Measurements from ENCODE around the gene STRA8.

The STRA8 gene, protein sequence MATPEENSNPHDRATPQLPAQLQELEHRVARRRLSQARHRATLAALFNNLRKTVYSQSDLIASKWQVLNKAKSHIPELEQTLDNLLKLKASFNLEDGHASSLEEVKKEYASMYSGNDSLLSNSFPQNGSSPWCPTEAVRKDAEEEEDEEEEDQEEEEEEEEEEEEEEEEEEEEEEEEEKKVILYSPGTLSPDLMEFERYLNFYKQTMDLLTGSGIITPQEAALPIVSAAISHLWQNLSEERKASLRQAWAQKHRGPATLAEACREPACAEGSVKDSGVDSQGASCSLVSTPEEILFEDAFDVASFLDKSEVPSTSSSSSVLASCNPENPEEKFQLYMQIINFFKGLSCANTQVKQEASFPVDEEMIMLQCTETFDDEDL

DNA sequence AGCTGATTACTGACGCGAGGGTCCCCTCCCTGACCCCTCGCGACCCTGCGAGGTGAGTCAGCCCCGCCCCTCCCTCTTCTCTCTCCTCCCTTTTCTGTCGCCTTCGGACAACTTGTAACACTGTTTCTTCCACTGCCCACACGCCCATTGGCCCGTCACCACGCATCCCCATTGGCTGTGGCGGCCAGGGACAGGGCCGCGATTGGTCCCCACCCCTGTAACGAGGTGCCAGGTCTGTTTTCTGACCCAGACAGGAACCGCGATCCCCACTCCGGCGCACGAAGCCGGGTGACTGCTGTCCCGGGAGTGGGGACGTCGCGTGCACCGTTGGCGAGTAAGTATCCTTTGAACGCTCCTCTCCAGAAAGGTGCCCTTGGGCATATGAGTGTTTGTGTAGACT is at the start of gene STRA8:
TSS of gene STRA8 (plus strand) at position 269 of the 400 bp plus-strand sequence. CDS start 6,687 bp downstream, outside the sequence.
- DNase-seq (ENCODE audit: low read depth), result no peak
- TF ChIP-seq, protein P1, sequence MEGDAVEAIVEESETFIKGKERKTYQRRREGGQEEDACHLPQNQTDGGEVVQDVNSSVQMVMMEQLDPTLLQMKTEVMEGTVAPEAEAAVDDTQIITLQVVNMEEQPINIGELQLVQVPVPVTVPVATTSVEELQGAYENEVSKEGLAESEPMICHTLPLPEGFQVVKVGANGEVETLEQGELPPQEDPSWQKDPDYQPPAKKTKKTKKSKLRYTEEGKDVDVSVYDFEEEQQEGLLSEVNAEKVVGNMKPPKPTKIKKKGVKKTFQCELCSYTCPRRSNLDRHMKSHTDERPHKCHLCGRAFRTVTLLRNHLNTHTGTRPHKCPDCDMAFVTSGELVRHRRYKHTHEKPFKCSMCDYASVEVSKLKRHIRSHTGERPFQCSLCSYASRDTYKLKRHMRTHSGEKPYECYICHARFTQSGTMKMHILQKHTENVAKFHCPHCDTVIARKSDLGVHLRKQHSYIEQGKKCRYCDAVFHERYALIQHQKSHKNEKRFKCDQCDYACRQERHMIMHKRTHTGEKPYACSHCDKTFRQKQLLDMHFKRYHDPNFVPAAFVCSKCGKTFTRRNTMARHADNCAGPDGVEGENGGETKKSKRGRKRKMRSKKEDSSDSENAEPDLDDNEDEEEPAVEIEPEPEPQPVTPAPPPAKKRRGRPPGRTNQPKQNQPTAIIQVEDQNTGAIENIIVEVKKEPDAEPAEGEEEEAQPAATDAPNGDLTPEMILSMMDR (IDR thresholded peaks at IDR 0.05; ENCODE audit: control insufficient read depth, insufficient read depth, low read depth, low read length, missing control alignments), result no peak
- H3K4me3 ChIP-seq (ENCODE audit: control insufficient read depth, low read depth, low read length), result no peak within 1 kb of the TSS

DNA sequence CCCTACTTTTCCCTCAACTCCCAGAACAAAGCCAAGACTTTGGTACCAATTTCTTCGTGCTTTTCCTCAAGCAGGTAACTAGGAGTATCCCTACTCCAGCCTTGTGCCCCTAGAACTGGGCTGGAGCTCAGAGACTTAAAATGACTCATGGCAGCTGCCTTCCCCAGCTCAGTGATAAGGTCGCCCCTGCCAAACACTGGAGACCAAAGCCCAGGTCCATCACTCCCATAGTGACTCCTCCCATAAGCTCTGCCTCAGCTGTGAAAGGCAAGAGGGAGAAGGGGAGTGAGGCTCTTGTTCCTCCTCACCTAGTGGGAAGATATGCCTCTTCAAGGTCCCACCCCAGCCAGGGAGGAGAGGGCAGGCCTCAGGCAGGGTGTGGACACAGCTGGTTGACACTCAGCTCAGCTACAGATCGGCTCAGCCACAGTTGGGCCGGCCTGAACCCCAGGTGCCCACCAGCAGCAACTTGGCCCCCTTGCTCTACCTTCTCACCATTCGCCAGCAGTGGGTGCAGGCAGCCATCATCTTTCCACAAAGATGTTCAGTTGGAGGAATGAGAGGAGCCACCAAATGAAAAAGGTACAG is 49.3 kb upstream of the STRA8 start:
- TF ChIP-seq, protein P1 (IDR thresholded peaks at IDR 0.05; ENCODE audit: control insufficient read depth, insufficient read depth, low read depth, low read length, missing control alignments), result no peak
- DNase-seq (ENCODE audit: low read depth), result no peak
- H3K4me3 ChIP-seq (ENCODE audit: control insufficient read depth, low read depth, low read length), result no peak overlapping the region

DNA sequence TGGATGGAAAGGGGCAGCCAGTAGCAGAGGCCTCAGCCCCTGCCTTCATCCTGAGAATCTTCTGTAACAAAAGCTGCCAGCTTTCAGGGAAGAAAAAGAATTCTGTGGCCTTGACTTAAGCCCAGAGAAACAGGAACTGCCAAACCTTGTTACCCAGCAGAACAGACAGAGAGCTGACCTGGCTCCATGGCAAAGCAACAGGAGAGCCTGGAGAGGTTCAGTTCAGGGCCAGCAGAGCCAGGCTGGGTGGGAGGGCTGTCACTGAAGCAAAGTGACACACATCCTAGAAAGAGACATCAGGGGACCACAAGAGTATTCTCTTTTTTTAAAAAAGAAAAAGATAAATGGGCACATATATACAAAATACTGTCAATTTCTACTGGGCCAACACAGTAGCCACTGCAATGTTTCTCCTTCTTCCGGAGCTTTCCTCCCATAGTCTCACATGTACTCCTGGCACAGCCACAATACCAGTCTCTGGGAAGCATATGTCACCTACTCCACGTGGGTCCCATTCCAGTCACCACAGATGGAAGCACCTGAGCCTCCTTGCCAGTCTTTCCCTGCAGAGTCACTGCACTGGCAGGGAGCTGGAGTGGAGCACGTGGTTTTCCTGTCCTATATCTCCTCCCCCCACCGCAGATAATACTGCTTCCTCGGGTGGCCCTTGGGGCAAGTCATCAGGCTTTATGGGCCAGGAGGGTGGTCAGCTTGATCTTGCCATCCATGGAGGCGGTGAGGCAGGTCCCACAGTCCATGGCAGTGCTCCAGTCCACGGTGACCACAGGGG is 48.0 kb upstream of the STRA8 start:
- H3K4me3 ChIP-seq (ENCODE audit: control insufficient read depth, low read depth, low read length), result no peak overlapping the region
- TF ChIP-seq, protein P1 (IDR thresholded peaks at IDR 0.05; ENCODE audit: control insufficient read depth, insufficient read depth, low read depth, low read length, missing control alignments), result no peak
- DNase-seq (ENCODE audit: low read depth), result no peak

DNA sequence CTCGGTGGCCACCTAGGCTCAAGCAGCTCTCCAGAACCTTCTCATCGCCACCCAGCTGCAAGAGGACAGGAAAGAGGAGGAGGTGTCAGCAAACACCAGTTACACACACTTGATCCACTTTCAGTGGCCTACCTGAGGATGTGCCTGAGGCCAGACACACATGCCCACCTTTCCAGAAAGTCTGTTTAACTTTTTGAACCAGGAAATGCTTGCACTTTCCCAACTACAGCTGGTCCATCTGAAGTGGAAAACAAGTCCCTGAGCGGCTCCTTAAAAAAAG is 47.4 kb upstream of the STRA8 start:
- H3K4me3 ChIP-seq (ENCODE audit: control insufficient read depth, low read depth, low read length), result no peak overlapping the region
- TF ChIP-seq, protein P1 (IDR thresholded peaks at IDR 0.05; ENCODE audit: control insufficient read depth, insufficient read depth, low read depth, low read length, missing control alignments), result no peak
- DNase-seq (ENCODE audit: low read depth), result no peak

DNA sequence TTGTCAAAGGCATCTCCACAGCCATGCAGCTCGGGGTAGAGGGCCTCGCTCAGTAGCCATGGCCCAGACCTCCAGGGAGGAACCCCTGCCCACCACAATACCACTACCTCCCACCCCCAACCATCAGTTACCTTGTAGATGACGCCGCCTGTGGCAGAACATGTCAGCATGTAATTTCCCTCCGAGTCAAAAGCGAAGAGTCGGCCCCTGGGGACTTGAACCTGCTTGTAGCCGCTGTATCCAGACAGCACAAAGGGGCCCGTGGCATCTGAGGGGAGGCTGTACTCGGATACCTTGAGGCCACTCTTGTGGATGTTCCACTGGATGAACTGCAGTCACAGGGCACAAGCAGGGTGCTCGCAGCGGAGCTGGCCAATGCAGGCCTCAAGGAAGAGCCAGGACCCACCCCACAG is 46.8 kb upstream of the STRA8 start:
- TF ChIP-seq, protein P1 (IDR thresholded peaks at IDR 0.05; ENCODE audit: control insufficient read depth, insufficient read depth, low read depth, low read length, missing control alignments), result no peak
- no peak overlapping the region for H3K4me3 ChIP-seq (ENCODE audit: control insufficient read depth, low read depth, low read length)
- no peak for DNase-seq (ENCODE audit: low read depth)

DNA sequence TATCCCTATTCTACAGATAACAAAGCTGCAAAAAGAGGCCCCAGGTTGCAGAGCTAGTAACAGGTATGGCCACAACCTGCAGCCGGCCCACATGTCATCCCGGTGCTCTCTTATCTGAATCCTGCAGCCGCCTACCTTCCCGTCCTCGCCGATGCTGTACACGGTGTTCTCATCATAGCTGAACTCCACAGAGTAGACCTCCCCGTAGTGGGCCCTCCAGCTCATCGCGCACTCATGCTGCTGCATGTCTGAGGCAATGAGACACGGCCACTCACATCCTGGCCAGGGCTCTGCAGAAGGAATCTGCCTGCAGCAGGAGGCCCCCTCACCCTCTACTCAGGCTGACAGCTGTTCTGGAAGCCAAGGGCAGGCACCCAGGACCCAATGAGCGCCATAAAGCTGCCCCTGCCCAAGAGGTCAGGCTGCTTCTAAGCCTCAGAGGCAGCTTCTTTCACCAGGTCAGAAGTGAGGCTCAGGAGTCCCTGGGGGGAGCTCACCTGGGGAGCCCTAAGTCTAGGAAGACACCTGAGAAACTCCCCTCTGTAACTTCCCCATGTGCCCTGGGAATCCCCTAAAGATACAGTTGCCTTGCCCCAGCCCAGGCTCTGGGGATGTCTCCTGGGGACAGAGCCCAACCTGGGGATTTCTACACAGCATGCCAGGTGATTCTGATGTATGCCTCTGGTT is 45.2 kb upstream of the STRA8 start:
- TF ChIP-seq, protein P1 (IDR thresholded peaks at IDR 0.05; ENCODE audit: control insufficient read depth, insufficient read depth, low read depth, low read length, missing control alignments), result no peak
- H3K4me3 ChIP-seq (ENCODE audit: control insufficient read depth, low read depth, low read length), result no peak overlapping the region
- DNase-seq (ENCODE audit: low read depth), result no peak
